BLaER1 treated with 17β-estradiol and CSF1 and Interleukin-3, amounts not matched to agents 10 nM and 100 nM (cell line): ENCODE measurements around the gene CEP68.
"Not testable (repeated sequence)": the region's sequence is repeated elsewhere in the genome, so short reads cannot be mapped to it uniquely, and the experiment has no call there.

Experiments used
- H3K27ac ChIP-seq, 11 experiments: shearing (Covaris generic); formaldehyde crosslinking; 2 replicates each; pipeline ENCODE4 v1.8.1; 2022
- H3K27me3 ChIP-seq, 11 experiments: shearing (Covaris generic); formaldehyde crosslinking; 2 replicates each; pipeline ENCODE4 v1.8.1; 2022
- H3K36me3 ChIP-seq, 11 experiments: shearing (Covaris generic); formaldehyde crosslinking; 2 replicates each; pipeline ENCODE4 v1.8.1; 2022
- H3K4me1 ChIP-seq, 10 experiments: shearing (Covaris generic); formaldehyde crosslinking; 2 replicates each; pipeline ENCODE4 v1.8.1; 2022
- H3K4me2 ChIP-seq, 11 experiments: shearing (Covaris generic); formaldehyde crosslinking; 2 replicates each; pipeline ENCODE4 v1.8.1; 2022
- H3K4me3 ChIP-seq, 10 experiments: shearing (Covaris generic); formaldehyde crosslinking; 2 replicates each; pipeline ENCODE4 v1.8.1; 2022
- H3K9ac ChIP-seq, 11 experiments: shearing (Covaris generic); formaldehyde crosslinking; 2 replicates each; pipeline ENCODE4 v1.8.1; 2022
- H3K9me3 ChIP-seq, 11 experiments: shearing (Covaris generic); formaldehyde crosslinking; replicated peaks in 1 of 11; 2 replicates each; pipeline ENCODE4 v1.8.1; 2022
- H4K20me1 ChIP-seq, 11 experiments: shearing (Covaris generic); formaldehyde crosslinking; 2 replicates each; pipeline ENCODE4 v1.8.1; 2022
- Cebpa-rat ChIP-seq, 11 experiments: shearing (Covaris generic); IDR thresholded peaks; 2 replicates each; pipeline ENCODE4 v1.8.1; 2022

CEP68 gene

DNA sequence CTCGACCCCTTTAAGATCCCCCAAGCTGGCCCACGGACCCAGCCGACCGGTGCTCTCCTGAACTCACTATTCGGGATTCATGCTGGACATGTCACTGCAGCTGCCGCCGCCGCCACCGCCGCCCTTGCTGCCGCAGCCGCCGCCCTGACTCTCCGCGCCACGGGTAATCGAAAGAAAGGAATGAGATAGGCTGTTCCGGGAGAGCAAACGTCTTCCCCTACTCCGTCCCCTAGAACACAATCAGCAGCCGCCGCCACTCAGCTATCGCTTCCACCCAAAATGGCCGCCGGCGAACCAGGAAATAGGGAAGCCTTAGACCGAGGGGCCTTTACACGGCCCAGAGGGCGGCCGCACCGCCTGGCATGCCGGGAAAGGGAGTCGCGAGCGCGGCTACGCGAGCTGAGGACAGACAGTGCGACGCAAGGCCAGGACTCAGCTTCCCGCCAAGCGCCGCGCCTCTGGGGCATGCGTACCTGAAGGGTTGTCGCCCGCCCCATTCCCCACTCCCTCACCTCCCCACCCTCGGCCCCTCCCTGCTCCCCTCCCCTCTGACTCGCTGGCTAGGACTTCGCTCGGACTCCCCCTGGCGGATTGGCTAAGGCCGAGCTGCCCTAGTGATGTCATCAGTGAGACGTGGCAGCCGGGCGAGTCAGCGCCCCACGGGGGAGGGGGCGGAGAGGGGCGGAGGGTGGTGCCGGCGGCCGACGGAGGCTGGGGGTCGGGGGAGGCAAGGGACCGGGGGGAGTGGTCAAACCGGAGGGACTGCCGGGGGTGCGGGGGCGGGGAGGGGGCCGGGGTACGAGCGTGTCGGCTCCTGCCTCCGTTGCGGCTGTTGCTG is 73.8 kb downstream of the CEP68 start, which contains the start of gene RAB1A:
RAB1A (minus strand) TSS at position 281 of the 838 bp plus-strand sequence; CDS start at position 90, 191 bp downstream.
- no peak for TF ChIP-seq Cebpa-rat (IDR thresholded peaks at IDR 0.05)
- Histone ChIP-seq H3K27ac (peak within 1 kb of the TSS; percentile 92 to 100 (median 96)), H3K27me3 (no peaks in the 10 kb centered on the region), H3K4me2 (peak within 1 kb of the TSS; percentile 77 to 98 (median 89)), H3K4me1 (peaks cover 33 to 49% (median 41%) of the 10 kb centered on the region in 10 experiments), H3K9ac (peak within 1 kb of the TSS; percentile 95 to 100 (median 98)), H3K36me3 (peaks cover 0 to 8% (median 0%) of the 10 kb centered on the region in 11 experiments; a peak in 4 of 22 replicates), H3K9me3 (no peaks in the 10 kb centered on the region), H4K20me1 (peaks cover 29 to 47% (median 44%) of the 10 kb centered on the region in 11 experiments), H3K4me3 (peak within 1 kb of the TSS; percentile 79 to 99 (median 96))

DNA sequence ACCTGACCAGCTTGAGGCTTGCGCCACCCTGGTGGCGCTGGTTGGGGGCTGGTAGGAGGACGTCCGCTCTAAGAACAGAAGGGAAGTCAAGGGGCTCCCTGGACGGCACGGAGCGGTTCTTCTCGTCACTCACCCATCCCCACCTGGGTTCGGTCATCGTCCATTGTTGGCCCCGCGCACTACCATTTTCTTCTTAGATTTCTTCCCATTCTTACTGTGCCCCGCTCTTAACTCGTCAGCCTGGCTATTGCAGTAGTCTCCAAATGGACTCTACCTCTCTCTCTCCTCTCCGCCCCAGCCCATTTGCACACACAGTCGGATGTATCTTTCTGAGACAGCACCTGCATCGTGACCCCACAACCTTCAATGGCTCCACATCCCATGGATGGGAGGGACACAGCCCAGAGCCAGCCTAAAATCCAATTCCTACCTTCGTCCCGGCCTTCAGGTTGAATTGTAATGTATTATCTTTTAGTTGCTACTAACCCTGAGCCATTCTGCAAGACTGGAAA is 74.5 kb downstream of the CEP68 start:
- Histone ChIP-seq H3K27ac (peak overlapping the region; percentile 61 to 99 (median 73)), H3K9ac (peak overlapping the region; percentile 66 to 100 (median 96); a peak in 21 of 22 replicates), H3K4me2 (peak overlapping the region; percentile 64 to 88 (median 83)), H3K9me3 (no peaks in the 10 kb centered on the region), H3K36me3 (peaks cover 0 to 8% (median 0%) of the 10 kb centered on the region in 11 experiments; a peak in 3 of 22 replicates), H3K4me3 (peak overlapping the region; percentile 46 to 92 (median 60)), H3K27me3 (no peaks in the 10 kb centered on the region), H3K4me1 (peaks cover 29 to 42% (median 36%) of the 10 kb centered on the region in 10 experiments), H4K20me1 (peaks cover 29 to 41% (median 37%) of the 10 kb centered on the region in 11 experiments)
- TF ChIP-seq Cebpa-rat (IDR thresholded peaks at IDR 0.05): no peak

- H3K4me3 ChIP-seq, H3K36me3 ChIP-seq, H3K9ac ChIP-seq, H3K27ac ChIP-seq, H3K9me3 ChIP-seq, H3K27me3 ChIP-seq, H3K4me2 ChIP-seq: not testable (repeated sequence)
- H4K20me1 ChIP-seq: peaks cover 12 to 19% (median 15%) of the 10 kb centered on the region in 11 experiments; a peak in 21 of 22 replicates
- peaks cover 13 to 27% (median 16%) of the 10 kb centered on the region in 10 experiments; a peak in 19 of 20 replicates for H3K4me1 ChIP-seq
Measured at GRCh38 chr2:65132930-65133329, 76.7 kb downstream of the CEP68 start.

GRCh38 chr2:65133626-65134025 is 77.4 kb downstream of the CEP68 start:
- H3K4me2 ChIP-seq: no peak overlapping the region
- TF ChIP-seq Cebpa-rat (IDR thresholded peaks at IDR 0.05): no peak
- no peak overlapping the region for H3K4me3 ChIP-seq

GRCh38 chr2:65134158-65134557 is 77.9 kb downstream of the CEP68 start:
- Histone ChIP-seq H3K9ac (no peak overlapping the region), H4K20me1 (peaks cover 0 to 6% (median 3%) of the 10 kb centered on the region in 11 experiments; a peak in 16 of 22 replicates), H3K4me2 (no peak overlapping the region), H3K36me3 (no peaks in the 10 kb centered on the region), H3K27me3 (no peaks in the 10 kb centered on the region), H3K4me1 (peaks cover 5 to 24% (median 8%) of the 10 kb centered on the region in 10 experiments; a peak in 19 of 20 replicates), H3K9me3 (no peaks in the 10 kb centered on the region), H3K27ac (no peak overlapping the region), H3K4me3 (no peak overlapping the region)
- TF ChIP-seq Cebpa-rat (IDR thresholded peaks at IDR 0.05): no peak

More at GRCh38 chr2:65133626-65134025, 77.4 kb downstream of the CEP68 start:
- H3K27ac ChIP-seq: no peak overlapping the region
- no peak overlapping the region for H3K9ac ChIP-seq
- no peaks in the 10 kb centered on the region for H3K27me3 ChIP-seq
- peaks cover 5 to 12% (median 8%) of the 10 kb centered on the region in 11 experiments; a peak in 19 of 22 replicates for H4K20me1 ChIP-seq
- H3K4me1 ChIP-seq: peaks cover 6 to 24% (median 9%) of the 10 kb centered on the region in 10 experiments; a peak in 19 of 20 replicates
- no peaks in the 10 kb centered on the region for H3K9me3 ChIP-seq
- no peaks in the 10 kb centered on the region for H3K36me3 ChIP-seq

DNA sequence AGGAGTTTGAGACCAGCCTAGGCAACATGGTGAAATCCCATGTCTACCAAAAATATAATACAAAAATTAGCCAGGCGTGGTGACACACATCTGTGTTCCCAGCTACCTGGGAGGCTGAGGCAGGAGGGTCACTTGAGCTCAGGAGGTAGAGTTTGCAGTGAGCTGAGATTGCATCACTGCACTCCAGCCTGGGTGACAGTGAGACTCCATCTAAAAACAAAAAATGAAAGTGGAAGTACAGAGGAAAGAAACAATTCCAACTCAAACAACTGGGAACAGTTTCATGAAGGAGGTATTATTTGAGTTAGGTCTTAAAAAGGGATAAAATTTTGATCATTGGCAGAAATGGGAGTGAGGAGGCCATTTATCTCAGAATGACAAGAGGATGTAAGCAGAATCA is 80.0 kb downstream of the CEP68 start:
- H3K27ac ChIP-seq: no peak overlapping the region
- peak overlapping the region in 3 of 11 experiments; percentile 17 to 67 (median 28); a peak in 4 of 22 replicates for H3K4me2 ChIP-seq
- no peak overlapping the region for H3K9ac ChIP-seq
- no peaks in the 10 kb centered on the region for H3K9me3 ChIP-seq
- H3K4me1 ChIP-seq: peaks cover 0 to 18% (median 2%) of the 10 kb centered on the region in 10 experiments; a peak in 4 of 20 replicates
- no peaks in the 10 kb centered on the region for H3K36me3 ChIP-seq
- no peaks in the 10 kb centered on the region for H4K20me1 ChIP-seq
- H3K4me3 ChIP-seq: no peak overlapping the region
- 0 out of 22 replicates have a peak, but pooled peaks of 1 of the 11 experiments have one; percentile 10 for TF ChIP-seq Cebpa-rat (IDR thresholded peaks at IDR 0.05)
- no peaks in the 10 kb centered on the region for H3K27me3 ChIP-seq
